ENCODE data around the gene KSR1. TPM values are rescaled to one million over a fixed set of nuclear protein-coding genes. Genes with fewer than 3 reads are reported as not detected.

KSR1 gene
- total and polyA plus RNA-seq, 8 donors: 2.7 to 32.1 (median 13.6) TPM

DNA sequence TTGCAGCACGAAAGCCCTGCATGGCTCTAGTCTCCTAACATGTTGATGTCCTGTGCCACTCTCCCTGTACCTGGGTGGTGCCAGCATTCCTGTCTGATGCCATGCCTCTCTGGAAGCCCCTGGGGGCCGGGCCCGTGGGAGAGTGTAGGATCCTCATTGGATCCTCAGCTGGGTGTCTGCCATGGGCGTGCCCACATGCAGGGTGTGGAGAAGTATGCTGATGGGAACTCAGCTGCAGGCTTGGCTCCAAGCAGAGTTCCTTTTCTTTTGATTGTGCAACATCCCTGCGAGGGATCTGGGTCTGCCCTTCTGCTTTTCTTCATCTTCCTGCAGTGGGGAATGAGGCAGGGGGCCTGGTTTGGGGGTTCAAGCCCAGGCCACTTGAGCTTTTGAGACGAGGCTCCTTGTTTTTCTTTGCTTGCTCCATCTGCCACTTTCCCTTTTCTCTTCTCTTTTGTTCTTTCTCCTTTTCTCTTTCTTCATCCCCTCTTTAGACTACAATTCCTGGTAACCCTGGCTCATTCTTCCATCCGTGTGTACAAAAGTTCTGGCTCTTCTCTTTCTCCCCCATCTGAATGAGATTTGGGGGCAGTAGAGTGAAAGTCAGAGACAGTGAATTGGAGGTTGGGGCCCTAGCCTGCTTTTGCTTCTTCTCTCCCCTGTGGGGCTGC, 32.9 kb downstream of the KSR1 start:
- DNase-seq: peak; percentile 50 to 71
- Histone ChIP-seq H3K9me3 (no peaks in the 10 kb centered on the region), H3K4me1 (peaks cover 31 to 63% (median 42%) of the 10 kb centered on the region in 4 donors), H3K36me3 (no peaks in the 10 kb centered on the region), H3K4me3 (no peak overlapping the region), H3K27ac (peak overlapping the region in 3 of 5 donors; percentile 37 to 67 (median 40)), H3K27me3 (no peaks in the 10 kb centered on the region)
- intact Hi-C loops (cut with DNase I; ENCODE audit: low total_unique reads): loop anchor here (10.0 kb wide), 1 partner anchor 96 kb away; no protein-coding TSS in a partner anchor
- 30 to 48% (median 45%) methylated on average over 7 of the region's 7 CpGs for WGBS, 5 donors
- no peak for TF ChIP-seq EP300 (IDR thresholded peaks at IDR 0.05)
- TF ChIP-seq POLR2AphosphoS5 (IDR thresholded peaks at IDR 0.05): peak in 2 of 3 donors; percentile 44 to 48

DNA sequence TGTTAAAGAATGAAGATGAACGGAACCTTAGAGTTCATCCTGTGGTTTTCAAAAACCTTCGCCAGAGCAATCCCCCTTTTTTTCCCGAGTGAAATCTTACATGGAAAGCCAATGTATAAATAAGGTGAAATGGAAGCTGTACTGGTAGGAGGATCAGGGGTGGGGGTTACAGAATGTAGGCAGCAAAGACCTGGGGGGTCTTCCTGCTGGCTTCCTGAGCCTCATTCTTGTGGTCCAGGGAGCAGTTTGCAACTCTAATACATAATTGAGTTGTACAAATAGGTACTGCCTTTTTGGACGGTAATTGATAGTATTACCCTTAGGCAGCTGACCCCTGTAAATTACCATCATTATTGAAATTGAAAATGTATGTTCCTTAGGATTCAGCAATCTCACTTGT, 34.1 kb downstream of the KSR1 start:
- Histone ChIP-seq H3K4me1 (peaks cover 33 to 67% (median 46%) of the 10 kb centered on the region in 4 donors), H3K9me3 (no peaks in the 10 kb centered on the region), H3K27me3 (no peaks in the 10 kb centered on the region), H3K27ac (no peak overlapping the region), H3K36me3 (no peaks in the 10 kb centered on the region), H3K4me3 (no peak overlapping the region)
- TF ChIP-seq POLR2A (IDR thresholded peaks at IDR 0.05) (no peak), EP300 (IDR thresholded peaks at IDR 0.05) (no peak), POLR2AphosphoS5 (IDR thresholded peaks at IDR 0.05) (no peak)
- TF ChIP-seq, protein P1, sequence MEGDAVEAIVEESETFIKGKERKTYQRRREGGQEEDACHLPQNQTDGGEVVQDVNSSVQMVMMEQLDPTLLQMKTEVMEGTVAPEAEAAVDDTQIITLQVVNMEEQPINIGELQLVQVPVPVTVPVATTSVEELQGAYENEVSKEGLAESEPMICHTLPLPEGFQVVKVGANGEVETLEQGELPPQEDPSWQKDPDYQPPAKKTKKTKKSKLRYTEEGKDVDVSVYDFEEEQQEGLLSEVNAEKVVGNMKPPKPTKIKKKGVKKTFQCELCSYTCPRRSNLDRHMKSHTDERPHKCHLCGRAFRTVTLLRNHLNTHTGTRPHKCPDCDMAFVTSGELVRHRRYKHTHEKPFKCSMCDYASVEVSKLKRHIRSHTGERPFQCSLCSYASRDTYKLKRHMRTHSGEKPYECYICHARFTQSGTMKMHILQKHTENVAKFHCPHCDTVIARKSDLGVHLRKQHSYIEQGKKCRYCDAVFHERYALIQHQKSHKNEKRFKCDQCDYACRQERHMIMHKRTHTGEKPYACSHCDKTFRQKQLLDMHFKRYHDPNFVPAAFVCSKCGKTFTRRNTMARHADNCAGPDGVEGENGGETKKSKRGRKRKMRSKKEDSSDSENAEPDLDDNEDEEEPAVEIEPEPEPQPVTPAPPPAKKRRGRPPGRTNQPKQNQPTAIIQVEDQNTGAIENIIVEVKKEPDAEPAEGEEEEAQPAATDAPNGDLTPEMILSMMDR (IDR thresholded peaks at IDR 0.05): no peak
- WGBS, 5 donors: 91 to 94% (median 91%) methylated on average over 4 of the region's 4 CpGs
- intact Hi-C loops (cut with DNase I; ENCODE audit: low total_unique reads): no loop called here
- no peak for DNase-seq

DNA sequence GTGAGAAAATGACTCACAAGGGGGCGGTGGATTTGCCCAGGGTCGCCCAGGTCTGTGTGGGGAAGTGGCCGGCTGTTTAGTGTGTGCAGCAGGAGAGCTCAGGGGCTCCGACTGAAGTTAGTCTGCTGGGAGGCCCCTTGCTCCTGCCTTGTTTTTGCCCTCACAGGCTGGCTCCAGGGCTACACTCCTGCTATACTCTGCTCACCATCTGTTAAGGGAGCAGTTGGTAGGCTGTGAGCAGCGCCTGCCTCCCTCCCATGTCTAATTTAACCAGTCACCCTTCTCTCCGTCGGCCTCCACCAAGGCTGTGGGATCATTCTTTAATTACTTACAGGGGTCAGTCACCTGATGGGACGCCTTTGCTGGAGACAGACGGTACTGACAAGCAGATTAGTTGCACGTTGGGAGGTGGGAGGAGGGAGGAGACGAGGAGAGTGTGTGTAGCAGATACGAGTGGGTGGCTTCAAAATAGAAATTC, 35.5 kb downstream of the KSR1 start:
- H3K27ac ChIP-seq: no peak overlapping the region
- 78 to 89% (median 82%) methylated on average over 12 of the region's 12 CpGs for WGBS, 5 donors
- H3K4me1 ChIP-seq: peaks cover 30 to 67% (median 48%) of the 10 kb centered on the region in 4 donors

DNA sequence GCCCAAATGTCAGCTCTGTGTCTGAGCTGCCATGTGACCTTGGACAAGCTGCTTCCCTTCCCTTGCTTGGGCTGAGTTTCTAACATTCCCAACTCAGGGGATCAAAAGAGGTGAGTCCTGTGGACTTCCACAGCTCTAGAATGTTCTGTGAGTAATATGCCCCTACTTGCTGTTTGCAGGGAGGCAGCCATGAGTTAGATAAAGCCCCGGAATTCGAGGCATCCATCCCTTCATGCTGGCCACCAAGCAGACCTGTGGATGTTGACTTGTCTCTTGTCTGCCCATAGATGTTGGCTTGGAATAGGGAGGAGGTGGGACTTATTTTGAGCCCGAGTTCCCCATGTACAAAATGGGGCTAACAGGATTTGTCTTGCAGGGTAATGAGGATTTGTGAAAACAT, 36.2 kb downstream of the KSR1 start:
- Histone ChIP-seq H3K36me3 (no peaks in the 10 kb centered on the region), H3K9me3 (no peaks in the 10 kb centered on the region), H3K27ac (no peak overlapping the region), H3K4me1 (peaks cover 30 to 70% (median 55%) of the 10 kb centered on the region in 4 donors), H3K27me3 (no peaks in the 10 kb centered on the region), H3K4me3 (no peak overlapping the region)
- no peak for TF ChIP-seq POLR2A (IDR thresholded peaks at IDR 0.05)
- TF ChIP-seq EP300 (IDR thresholded peaks at IDR 0.05): no peak
- no peak for TF ChIP-seq POLR2AphosphoS5 (IDR thresholded peaks at IDR 0.05)
- TF ChIP-seq, protein P1 (IDR thresholded peaks at IDR 0.05): no peak
- DNase-seq: no peak
- intact Hi-C loops (cut with DNase I; ENCODE audit: low total_unique reads): no loop called here
- WGBS, 5 donors: 83 to 94% (median 90%) methylated on average over 3 of the region's 3 CpGs

More for the DNA sequence above, 35.5 kb downstream of the KSR1 start:
- H3K4me3 ChIP-seq: no peak overlapping the region
- H3K27me3 ChIP-seq: no peaks in the 10 kb centered on the region
- DNase-seq: no peak
- H3K9me3 ChIP-seq: no peaks in the 10 kb centered on the region
- intact Hi-C loops (cut with DNase I; ENCODE audit: low total_unique reads): no loop called here
- TF ChIP-seq POLR2AphosphoS5 (IDR thresholded peaks at IDR 0.05): no peak
- TF ChIP-seq, protein P1 (IDR thresholded peaks at IDR 0.05): no peak
- TF ChIP-seq EP300 (IDR thresholded peaks at IDR 0.05): no peak
- no peak for TF ChIP-seq POLR2A (IDR thresholded peaks at IDR 0.05)
- H3K36me3 ChIP-seq: no peaks in the 10 kb centered on the region

DNA sequence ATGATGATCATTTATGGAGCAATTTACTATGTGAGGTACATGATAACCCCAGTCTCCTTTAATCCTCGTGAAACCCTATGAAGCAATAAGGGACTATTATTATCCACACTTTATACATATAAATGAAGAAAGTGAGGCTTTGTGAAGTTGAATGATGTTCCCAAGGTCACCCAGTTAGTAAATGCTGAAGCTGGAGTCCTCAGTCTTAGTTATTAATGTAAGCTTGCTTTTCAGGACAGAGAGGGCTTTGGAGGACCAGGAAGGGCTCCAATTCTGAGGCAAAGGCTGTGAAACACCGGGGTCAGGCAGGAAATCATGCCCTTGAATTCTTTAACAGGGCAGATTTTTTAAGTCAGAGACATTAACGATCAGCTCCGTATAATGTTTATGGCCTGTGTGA, 36.8 kb downstream of the KSR1 start:
- Histone ChIP-seq H3K4me1 (peaks cover 27 to 74% (median 55%) of the 10 kb centered on the region in 4 donors), H3K4me3 (no peak overlapping the region), H3K9me3 (no peaks in the 10 kb centered on the region), H3K27me3 (no peaks in the 10 kb centered on the region), H3K27ac (peak overlapping the region in 1 of 5 donors; percentile 88), H3K36me3 (no peaks in the 10 kb centered on the region)
- intact Hi-C loops (cut with DNase I; ENCODE audit: low total_unique reads): no loop called here
- TF ChIP-seq, protein P1 (IDR thresholded peaks at IDR 0.05): no peak
- TF ChIP-seq EP300 (IDR thresholded peaks at IDR 0.05) (no peak), POLR2A (IDR thresholded peaks at IDR 0.05) (no peak), POLR2AphosphoS5 (IDR thresholded peaks at IDR 0.05) (no peak)
- 65 to 85% (median 75%) methylated on average over 4 of the region's 4 CpGs for WGBS, 5 donors
- DNase-seq: no peak
